A549 (cell line): ENCODE measurements around the gene BNC2. TPM values are rescaled to one million over a fixed set of nuclear protein-coding genes. Genes with fewer than 3 reads are reported as not detected.

ENCODE experiments used
- ATAC-seq, 2 experiments: fragments of 200-7000 bp in 1 of 2; fragments of >200 bp in 1 of 2; cut with Nextera tagmentation in 1 of 2; cut with Tn5 transposase in 1 of 2; 3 replicates each; pipeline versions ENCODE4 v1.8.0 to v1.9.1; 2018 to 2020; ENCODE audit warnings: mild to moderate bottlenecking in 1 of 2, moderate library complexity in 1 of 2
- CTCF ChIA-PET: fragments of 300-600 bp; sonication (Branson Sonifier 250); formaldehyde crosslinking; extraction: SDS; loops from one replicate; lab custom pipeline; 2021; ENCODE audit warnings: antibody characterized with exemption, inconsistent platforms; lab: Yijun Ruan, JAX
- POLR2A ChIA-PET: fragments of 350-600 bp; formaldehyde crosslinking; extraction: SDS; loops from one replicate; lab custom pipeline; 2021; ENCODE audit warnings: antibody characterized with exemption, inconsistent platforms; lab: Yijun Ruan, JAX
- DNase-seq, 2 experiments: peaks; one replicate each; pipeline versions ENCODE4 v3.0.0 to v3.0.0-alpha.2; 2011 to 2016; ENCODE audit warnings: low read depth in 1 of 2, low spot score in 1 of 2
- FAIRE-seq: peaks from 2 replicates; lab custom pipeline; 2011; peaks lifted over from hg19 to GRCh38; lab: Jason Lieb, UNC
- H3K27ac ChIP-seq, 2 experiments: fragments of >200 bp; sonication (Bioruptor Twin); formaldehyde crosslinking; 3 replicates each; pipeline ENCODE4 v1.5.1; 2016 to 2017
- H3K4me1 ChIP-seq: fragments of >200 bp; sonication (Bioruptor Twin); formaldehyde crosslinking; 3 replicates; pipeline ENCODE4 v1.6.1; 2016
- H3K4me2 ChIP-seq: fragments of >200 bp; sonication (Bioruptor Twin); formaldehyde crosslinking; 3 replicates; pipeline ENCODE4 v1.6.1; 2016
- H3K4me3 ChIP-seq: fragments of >200 bp; sonication (Bioruptor Twin); formaldehyde crosslinking; 3 replicates; pipeline ENCODE4 v1.5.1; 2016
- H3K9me3 ChIP-seq: fragments of >200 bp; sonication (Bioruptor Twin); formaldehyde crosslinking; 3 replicates; pipeline ENCODE4 v1.6.1; 2016
- BHLHE40 ChIP-seq: IDR thresholded peaks from 2 replicates; pipeline ENCODE4 v1.6.1; 2012; ENCODE audit warnings: low read depth, low read length, inconsistent platforms
- CBX2 ChIP-seq: fragments of 200-600 bp; sonication (generic); IDR thresholded peaks from 2 replicates; pipeline ENCODE4 v1.6.1; 2016; ENCODE audit warnings: low read depth, mild to moderate bottlenecking, borderline replicate concordance
- CEBPB ChIP-seq, 2 experiments: fragments of >200 bp in 1 of 2; sonication (Bioruptor Twin) in 1 of 2; formaldehyde crosslinking in 1 of 2; IDR thresholded peaks; 2 replicates each; pipeline ENCODE4 v1.6.1; 2012 to 2016
- CHD4 ChIP-seq: fragments of 200-600 bp; sonication (generic); IDR thresholded peaks from 2 replicates; pipeline ENCODE4 v1.6.1; 2016; ENCODE audit warnings: antibody characterized with exemption, mild to moderate bottlenecking, borderline replicate concordance
- FOSB ChIP-seq: fragments of 250-450 bp; sonication (Bioruptor Pico); IDR thresholded peaks from 2 replicates; pipeline ENCODE4 v1.5.0; 2020; ENCODE audit warnings: mild to moderate bottlenecking, moderate library complexity
- GATA3 ChIP-seq: IDR thresholded peaks from 2 replicates; pipeline ENCODE4 v1.6.1; 2012; ENCODE audit warnings: borderline replicate concordance
- HDAC2 ChIP-seq: fragments of 200-600 bp; sonication (generic); IDR thresholded peaks from 2 replicates; pipeline ENCODE4 v1.6.1; 2016
- MAFK ChIP-seq: fragments of 450-650 bp; IDR thresholded peaks from 2 replicates; pipeline ENCODE4 v1.6.1; 2014; ENCODE audit not compliant: partially characterized antibody
- MAZ ChIP-seq: fragments of 150-350 bp; IDR thresholded peaks from 2 replicates; pipeline ENCODE4 v1.6.1; 2014; ENCODE audit warnings: antibody characterized with exemption, low read depth, low read length, borderline replicate concordance
- MYC ChIP-seq: IDR thresholded peaks from 2 replicates; pipeline ENCODE4 v1.6.1; 2012; ENCODE audit warnings: mild to moderate bottlenecking, inconsistent platforms, low read length, improper control_type of control experiment, borderline replicate concordance
- NR3C1 ChIP-seq: fragments of >200 bp; sonication (Bioruptor Twin); formaldehyde crosslinking; IDR thresholded peaks from 3 replicates; pipeline ENCODE4 v1.6.1; 2017
- PHF8 ChIP-seq: fragments of 200-600 bp; sonication (generic); IDR thresholded peaks from 2 replicates; pipeline ENCODE4 v1.6.1; 2016; ENCODE audit warnings: low read depth, mild to moderate bottlenecking, antibody characterized with exemption, moderate library complexity, borderline replicate concordance
- RARB ChIP-seq: fragments of 250-450 bp; sonication (Bioruptor Pico); IDR thresholded peaks from 2 replicates; pipeline ENCODE4 v1.8.0; 2021; ENCODE audit warnings: mild to moderate bottlenecking, moderate library complexity
- RCOR1 ChIP-seq: fragments of 150-350 bp; IDR thresholded peaks from 2 replicates; pipeline ENCODE4 v1.6.1; 2014; ENCODE audit warnings: antibody characterized with exemption, low read length, low read depth
- RNF2 ChIP-seq: fragments of 200-600 bp; sonication (generic); IDR thresholded peaks from 2 replicates; pipeline ENCODE4 v1.6.1; 2016; ENCODE audit warnings: low read depth, mild to moderate bottlenecking, antibody characterized with exemption, moderate library complexity, borderline replicate concordance
- TP53 ChIP-seq: fragments of 250-450 bp; sonication (Bioruptor Pico); IDR thresholded peaks from 2 replicates; pipeline ENCODE4 v1.5.0; 2021; ENCODE audit warnings: mild to moderate bottlenecking, moderate library complexity
- ZFP36 ChIP-seq: fragments of 450-650 bp; IDR thresholded peaks from 2 replicates; pipeline ENCODE4 v1.6.1; 2014; ENCODE audit warnings: borderline replicate concordance; ENCODE audit not compliant: partially characterized antibody
- ZSCAN20 ChIP-seq: fragments of 250-450 bp; sonication (Bioruptor Pico); IDR thresholded peaks from 2 replicates; pipeline ENCODE4 v1.8.0; 2022; ENCODE audit warnings: mild to moderate bottlenecking, moderate library complexity
- WGBS: methylation state at CpG from one replicate; pipeline ENCODE4 v1.1.6; 2017; ENCODE audit errors: missing lambda C conversion rate; 5-methylcytosine and 5-hydroxymethylcytosine counted together
- polyA plus RNA-seq, 4 experiments: library from polyadenylated mRNA; depleted of rRNA in 3 of 4; stranded (reverse); fragments of >200 nt; fragmentation: RNase III in 1 of 4; extraction: RNeasy Plus Mini Kit Qiagen cat#74134 plus additional on column Dnase treatment in 1 of 4; gene quantifications; 2 replicates in 3 of 4; 3 replicates in 1 of 4; pipeline ENCODE4 v1.2.3, GENCODE V29; 2011 to 2017
- TF ChIP-seq, protein P1 (sequence below): fragments of 450-650 bp; IDR thresholded peaks from 2 replicates; pipeline ENCODE4 v1.6.1; 2014; ENCODE audit warnings: antibody characterized with exemption
- TF ChIP-seq, protein P2 (sequence below): IDR thresholded peaks from 2 replicates; pipeline ENCODE4 v1.6.1; 2012
- TF ChIP-seq, protein P3 (sequence below): fragments of 200-600 bp; sonication (generic); IDR thresholded peaks from 2 replicates; pipeline ENCODE4 v1.6.1; 2016; ENCODE audit warnings: antibody characterized with exemption, mild to moderate bottlenecking, moderate library complexity

Gene BNC2
- polyA plus RNA-seq, 2 of the 4 experiments (the other 2 are of a cell fraction), result 6.2 to 7.5 TPM

DNA sequence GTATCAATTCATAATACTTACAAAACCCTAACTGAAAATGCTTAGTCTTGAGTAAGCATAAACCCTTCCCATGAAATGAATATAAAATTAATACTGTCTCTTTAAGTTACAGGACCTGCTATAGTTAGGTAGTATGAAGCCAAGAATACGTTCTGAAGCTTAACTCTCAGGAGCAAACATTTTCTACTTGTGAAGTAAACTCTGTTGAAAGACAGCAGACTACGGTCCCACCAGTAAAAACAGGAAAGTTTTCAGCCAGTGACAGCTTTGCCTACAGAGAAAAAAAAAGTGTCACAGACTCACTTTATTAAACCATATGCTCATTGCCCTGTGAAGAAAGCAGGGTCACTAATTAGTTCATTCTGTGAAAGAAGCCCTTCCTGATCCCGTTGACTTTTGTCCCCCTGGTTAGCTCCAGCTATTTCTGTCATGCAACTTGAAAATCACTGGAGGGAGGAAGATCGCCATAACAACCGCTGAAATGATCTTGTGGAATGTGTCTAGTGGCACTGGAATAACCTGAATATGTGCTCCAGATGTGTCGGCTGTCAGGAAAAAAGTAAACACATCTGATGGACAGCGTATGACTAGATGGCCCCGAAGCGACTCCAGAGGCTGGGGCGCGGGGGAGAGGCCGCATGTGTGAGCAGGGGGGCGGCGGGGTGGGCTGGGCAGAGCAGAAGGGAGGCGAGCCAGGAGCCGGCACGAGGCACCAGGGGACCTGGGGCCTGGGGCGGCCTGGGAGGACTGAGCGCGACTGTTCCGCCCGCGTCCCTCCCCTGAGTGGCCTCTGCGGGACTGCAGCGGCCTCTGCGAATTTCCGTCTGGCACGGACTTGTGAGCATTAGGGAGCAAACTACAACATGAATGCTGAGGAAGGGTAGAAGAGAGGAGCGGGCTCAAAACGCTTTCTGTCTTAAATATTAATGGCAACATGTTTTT is 41.9 kb downstream of the BNC2 start:
- no peak overlapping the region for H3K27ac ChIP-seq
- no peaks in the 10 kb centered on the region for H3K9me3 ChIP-seq
- FAIRE-seq, result no peak
- ChIA-PET CTCF (no interaction called here), POLR2A (no interaction called here)
- TF ChIP-seq, protein P1, sequence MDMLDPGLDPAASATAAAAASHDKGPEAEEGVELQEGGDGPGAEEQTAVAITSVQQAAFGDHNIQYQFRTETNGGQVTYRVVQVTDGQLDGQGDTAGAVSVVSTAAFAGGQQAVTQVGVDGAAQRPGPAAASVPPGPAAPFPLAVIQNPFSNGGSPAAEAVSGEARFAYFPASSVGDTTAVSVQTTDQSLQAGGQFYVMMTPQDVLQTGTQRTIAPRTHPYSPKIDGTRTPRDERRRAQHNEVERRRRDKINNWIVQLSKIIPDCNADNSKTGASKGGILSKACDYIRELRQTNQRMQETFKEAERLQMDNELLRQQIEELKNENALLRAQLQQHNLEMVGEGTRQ, result no peak
- no peak overlapping the region for H3K4me3 ChIP-seq
- no peak for ATAC-seq
- DNase-seq, result no peak
- 82% methylated on average over 27 of the region's 30 CpGs for WGBS
- no peak overlapping the region for H3K4me2 ChIP-seq
- H3K4me1 ChIP-seq, result peaks cover 6% of the 10 kb centered on the region; the same call in 2 of the 3 replicates

DNA sequence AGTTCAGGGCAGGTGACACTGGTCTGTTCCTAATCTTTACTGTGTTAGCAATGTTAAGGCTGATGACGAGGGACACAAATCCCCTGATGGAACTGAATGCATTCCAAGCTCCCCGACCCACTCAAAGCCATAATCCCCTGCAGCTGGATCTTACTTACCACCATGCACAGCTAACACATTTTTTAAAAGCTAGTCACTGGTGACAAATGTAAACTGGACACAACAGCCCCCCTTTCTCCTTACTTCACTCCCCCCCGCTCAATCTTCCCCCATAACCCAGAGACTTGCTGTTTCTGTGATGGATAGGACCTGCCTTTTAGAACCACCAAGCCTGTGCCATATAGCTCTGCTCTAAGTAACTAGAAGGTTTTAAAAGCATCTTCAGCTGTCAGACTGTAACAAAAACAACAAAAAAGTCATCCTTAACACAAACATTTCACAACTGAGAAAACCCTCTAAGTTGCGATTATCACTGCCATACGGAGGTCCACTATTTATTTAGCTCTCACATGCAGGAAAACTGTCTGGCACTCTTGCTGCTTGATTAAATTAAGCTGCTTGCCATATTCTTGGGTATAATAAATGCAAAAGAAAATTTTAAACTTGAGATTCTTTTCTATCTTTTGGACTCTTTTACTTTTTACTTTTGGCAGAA is 44.4 kb downstream of the BNC2 start:
- FAIRE-seq, result no peak
- ATAC-seq, result no peak
- ChIA-PET CTCF (interaction anchor here (0.6 to 1.7 kb wide), 4 partner anchors 7 to 1688 kb away, joined by 3 to 4 read pairs (median 4); no protein-coding TSS in a partner anchor), POLR2A (interaction anchor here (0.6 kb wide), 1 partner anchor 131 kb away, joined by 3 read pairs; no protein-coding TSS in a partner anchor)
- no peak overlapping the region for H3K4me3 ChIP-seq
- no peak overlapping the region for H3K27ac ChIP-seq
- WGBS, result 76% methylated on average over 5 of the region's 5 CpGs
- DNase-seq, result no peak
- H3K9me3 ChIP-seq, result no peaks in the 10 kb centered on the region
- peaks cover 6% of the 10 kb centered on the region; the same call in 2 of the 3 replicates for H3K4me1 ChIP-seq
- H3K4me2 ChIP-seq, result no peak overlapping the region
- TF ChIP-seq TP53 (CRISPR knock-in tag) (no peak), NR3C1 (no peak), CHD4 (no peak), BHLHE40 (no peak), CBX2 (no peak)
- TF ChIP-seq, all 56 proteins: peak for 0

DNA sequence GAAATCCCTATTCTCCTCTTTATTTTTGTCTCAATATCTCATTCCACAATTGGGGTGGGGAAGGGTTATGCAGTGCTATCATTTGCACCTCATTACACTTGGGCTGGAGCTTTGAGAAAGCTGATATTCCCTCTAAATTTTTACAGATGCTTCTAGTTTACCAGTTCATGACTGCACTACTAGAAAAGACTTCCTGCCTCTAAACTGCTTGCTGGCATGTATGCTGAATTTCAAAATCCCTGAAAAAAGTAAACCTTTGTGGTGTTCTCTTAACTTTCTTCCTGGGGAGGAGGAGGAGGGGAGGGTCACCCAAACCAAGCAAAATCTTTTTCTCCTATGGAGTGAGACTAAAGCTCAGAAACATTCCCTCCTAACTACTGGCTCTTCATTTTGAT is 45.1 kb downstream of the BNC2 start:
- Histone ChIP-seq H3K4me2 (no peak overlapping the region), H3K27ac (no peak overlapping the region), H3K9me3 (no peaks in the 10 kb centered on the region), H3K4me3 (no peak overlapping the region), H3K4me1 (peaks cover 6% of the 10 kb centered on the region; the same call in 2 of the 3 replicates)
- ChIA-PET POLR2A (interaction anchor here (0.6 kb wide), 1 partner anchor 130 kb away, joined by 3 read pairs; no protein-coding TSS in a partner anchor), CTCF (interaction anchor here (1.7 kb wide), 1 partner anchor 14 kb away, joined by 4 read pairs; no protein-coding TSS in a partner anchor)
- DNase-seq (no peak), ATAC-seq (no peak), FAIRE-seq (no peak)
- no peak for TF ChIP-seq MAFK
- TF ChIP-seq HDAC2, result no peak
- TF ChIP-seq ZSCAN20, result no peak
- no peak for TF ChIP-seq FOSB (CRISPR knock-in tag)
- TF ChIP-seq RARB, result no peak
- no peak for TF ChIP-seq MYC
- TF ChIP-seq GATA3, result no peak
- no peak for TF ChIP-seq PHF8
- no peak for TF ChIP-seq CEBPB (IDR thresholded peaks at IDR 0.05)
- TF ChIP-seq CHD4, result no peak
- no peak for TF ChIP-seq BHLHE40
- TF ChIP-seq, protein P2, sequence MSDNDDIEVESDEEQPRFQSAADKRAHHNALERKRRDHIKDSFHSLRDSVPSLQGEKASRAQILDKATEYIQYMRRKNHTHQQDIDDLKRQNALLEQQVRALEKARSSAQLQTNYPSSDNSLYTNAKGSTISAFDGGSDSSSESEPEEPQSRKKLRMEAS, result no peak
- TF ChIP-seq RNF2, result no peak
- no peak for TF ChIP-seq ZFP36
- no peak for TF ChIP-seq MAZ
- TF ChIP-seq RCOR1, result no peak
- TF ChIP-seq CBX2, result no peak
- TF ChIP-seq, protein P3, sequence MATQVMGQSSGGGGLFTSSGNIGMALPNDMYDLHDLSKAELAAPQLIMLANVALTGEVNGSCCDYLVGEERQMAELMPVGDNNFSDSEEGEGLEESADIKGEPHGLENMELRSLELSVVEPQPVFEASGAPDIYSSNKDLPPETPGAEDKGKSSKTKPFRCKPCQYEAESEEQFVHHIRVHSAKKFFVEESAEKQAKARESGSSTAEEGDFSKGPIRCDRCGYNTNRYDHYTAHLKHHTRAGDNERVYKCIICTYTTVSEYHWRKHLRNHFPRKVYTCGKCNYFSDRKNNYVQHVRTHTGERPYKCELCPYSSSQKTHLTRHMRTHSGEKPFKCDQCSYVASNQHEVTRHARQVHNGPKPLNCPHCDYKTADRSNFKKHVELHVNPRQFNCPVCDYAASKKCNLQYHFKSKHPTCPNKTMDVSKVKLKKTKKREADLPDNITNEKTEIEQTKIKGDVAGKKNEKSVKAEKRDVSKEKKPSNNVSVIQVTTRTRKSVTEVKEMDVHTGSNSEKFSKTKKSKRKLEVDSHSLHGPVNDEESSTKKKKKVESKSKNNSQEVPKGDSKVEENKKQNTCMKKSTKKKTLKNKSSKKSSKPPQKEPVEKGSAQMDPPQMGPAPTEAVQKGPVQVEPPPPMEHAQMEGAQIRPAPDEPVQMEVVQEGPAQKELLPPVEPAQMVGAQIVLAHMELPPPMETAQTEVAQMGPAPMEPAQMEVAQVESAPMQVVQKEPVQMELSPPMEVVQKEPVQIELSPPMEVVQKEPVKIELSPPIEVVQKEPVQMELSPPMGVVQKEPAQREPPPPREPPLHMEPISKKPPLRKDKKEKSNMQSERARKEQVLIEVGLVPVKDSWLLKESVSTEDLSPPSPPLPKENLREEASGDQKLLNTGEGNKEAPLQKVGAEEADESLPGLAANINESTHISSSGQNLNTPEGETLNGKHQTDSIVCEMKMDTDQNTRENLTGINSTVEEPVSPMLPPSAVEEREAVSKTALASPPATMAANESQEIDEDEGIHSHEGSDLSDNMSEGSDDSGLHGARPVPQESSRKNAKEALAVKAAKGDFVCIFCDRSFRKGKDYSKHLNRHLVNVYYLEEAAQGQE, result no peak
